PC-9 (cell line): ENCODE measurements around the gene ATP5PO. TPM values are rescaled to one million over a fixed set of nuclear protein-coding genes. Genes with fewer than 3 reads are reported as not detected.

Source experiments
- BruUV-seq: library from RNA; stranded (reverse); fragments of 400-500 nt; replicated peaks from 2 replicates; lab custom pipeline; 2021; lab: Mats Ljungman, UMichigan
- CTCF ChIA-PET: fragments of 300-600 bp; sonication (Branson Sonifier 250); formaldehyde crosslinking; loops from one replicate; lab custom pipeline; 2022; ENCODE audit warnings: antibody characterized with exemption; lab: Charles Lee
- POLR2A ChIA-PET: fragments of 300-600 bp; sonication (Branson Sonifier 250); formaldehyde crosslinking; loops from one replicate; lab custom pipeline; 2022; ENCODE audit warnings: antibody characterized with exemption; ENCODE audit not compliant: unreplicated experiment; lab: Charles Lee
- DNase-seq, 2 experiments: peaks; one replicate each; pipeline versions ENCODE4 v3.0.0 to v3.0.0-alpha.2; 2015 to 2022; ENCODE audit warnings: mixed read lengths in 1 of 2
- H2AFZ ChIP-seq: fragments of 200-600 bp; sonication (generic); 2 replicates; pipeline ENCODE4 v1.8.1; 2017; ENCODE audit warnings: antibody characterized with exemption
- H3F3A ChIP-seq: fragments of 200-600 bp; sonication (generic); 2 replicates; pipeline ENCODE4 v1.8.1; 2017; ENCODE audit warnings: antibody characterized with exemption, mild to moderate bottlenecking, low read depth; ENCODE audit not compliant: insufficient read depth
- H3K27ac ChIP-seq: fragments of 200-600 bp; sonication (generic); 2 replicates; pipeline ENCODE4 v1.6.1; 2016; ENCODE audit warnings: mixed run types
- H3K27me3 ChIP-seq: fragments of 200-600 bp; sonication (generic); 2 replicates; pipeline ENCODE4 v1.6.1; 2016; ENCODE audit warnings: low read depth, mixed run types; ENCODE audit not compliant: insufficient read depth
- H3K36me3 ChIP-seq: fragments of 200-600 bp; sonication (generic); 2 replicates; pipeline ENCODE4 v1.6.1; 2016; ENCODE audit warnings: low read depth, mixed run types
- H3K4me1 ChIP-seq: fragments of 200-600 bp; sonication (generic); replicated peaks from 2 replicates; pipeline ENCODE4 v1.6.1; 2016; ENCODE audit warnings: mixed run types; ENCODE audit not compliant: insufficient read depth
- H3K4me2 ChIP-seq: fragments of 200-600 bp; sonication (generic); 2 replicates; pipeline ENCODE4 v1.6.1; 2017; ENCODE audit warnings: mixed run types
- H3K4me3 ChIP-seq: fragments of 200-600 bp; sonication (generic); 2 replicates; pipeline ENCODE4 v1.6.1; 2016; ENCODE audit warnings: mixed run types
- H3K79me2 ChIP-seq: fragments of 200-600 bp; sonication (generic); 2 replicates; pipeline ENCODE4 v1.6.1; 2017; ENCODE audit warnings: low read depth, mixed run types
- H3K9me2 ChIP-seq: fragments of 200-600 bp; sonication (generic); 2 replicates; pipeline ENCODE4 v1.8.1; 2017; ENCODE audit warnings: mild to moderate bottlenecking; ENCODE audit not compliant: insufficient read depth
- H3K9me3 ChIP-seq: fragments of 200-600 bp; sonication (generic); 2 replicates; pipeline ENCODE4 v1.8.1; 2016; ENCODE audit warnings: low read depth; ENCODE audit not compliant: insufficient read depth
- H4K20me1 ChIP-seq: fragments of 200-600 bp; sonication (generic); 2 replicates; pipeline ENCODE4 v1.8.1; 2017; ENCODE audit not compliant: insufficient read depth
- CTCF ChIP-seq: fragments of 200-600 bp; sonication (generic); conservative IDR thresholded peaks from 2 replicates; pipeline ENCODE4 v1.6.1; 2017; ENCODE audit warnings: mixed run types, antibody characterized with exemption, mild to moderate bottlenecking, moderate library complexity
- EZH2 ChIP-seq: fragments of 200-600 bp; sonication (generic); IDR thresholded peaks from 2 replicates; pipeline ENCODE4 v1.8.0; 2017; ENCODE audit warnings: antibody characterized with exemption, low read depth
- intact Hi-C: fragments of 100-400 bp; cut with micrococcal nuclease; formaldehyde crosslinking; loops from one replicate; pipeline ENCODE4 v1.10.0; 2022; ENCODE audit not compliant: unreplicated experiment
- total RNA-seq: library from RNA; stranded (reverse); gene quantifications from 2 replicates; pipeline ENCODE4 v1.2.3, GENCODE V29; 2021

ATP5PO gene
- total RNA-seq, 1 experiment from 2014 or later: 134 TPM

- POLR2A ChIA-PET: no interaction called here
- intact Hi-C loops: no loop called here
Measured at GRCh38 chr21:33858667-33859372, 56.8 kb downstream of the ATP5PO start.

GRCh38 chr21:33857846-33858666 lies 57.5 kb downstream of the ATP5PO start:
- H3K79me2 ChIP-seq: no peaks in the 10 kb centered on the region
- peaks cover 14% of the 10 kb centered on the region for H3K4me1 ChIP-seq
- intact Hi-C loops: no loop called here
- no peaks in the 10 kb centered on the region for H3K36me3 ChIP-seq
- H3K9me2 ChIP-seq: no peaks in the 10 kb centered on the region
- ChIA-PET POLR2A (no interaction called here), CTCF (no interaction called here)
- no peak overlapping the region for H3K4me3 ChIP-seq
- H3F3A ChIP-seq: peaks cover 5% of the 10 kb centered on the region; the same call in 1 of the 2 replicates
- DNase-seq: no peak
- H3K27ac ChIP-seq: no peak overlapping the region
- BruUV-seq: no TSS peak
- no peak overlapping the region for H3K4me2 ChIP-seq
- TF ChIP-seq EZH2: no peak
- TF ChIP-seq CTCF: no peak
- no peaks in the 10 kb centered on the region for H4K20me1 ChIP-seq
- no peak overlapping the region for H2AFZ ChIP-seq
- no peaks in the 10 kb centered on the region for H3K9me3 ChIP-seq
- H3K27me3 ChIP-seq: no peaks in the 10 kb centered on the region

More at GRCh38 chr21:33858667-33859372, 56.8 kb downstream of the ATP5PO start:
- TF ChIP-seq EZH2 (no peak), CTCF (no peak)
- no peaks in the 10 kb centered on the region for H3K9me3 ChIP-seq
- H3K36me3 ChIP-seq: no peaks in the 10 kb centered on the region
- DNase-seq: no peak
- no peak overlapping the region for H3K4me2 ChIP-seq
- H3K4me1 ChIP-seq: peaks cover 12% of the 10 kb centered on the region
- H4K20me1 ChIP-seq: no peaks in the 10 kb centered on the region
- peaks cover 5% of the 10 kb centered on the region; the same call in 1 of the 2 replicates for H3F3A ChIP-seq
- CTCF ChIA-PET: no interaction called here
- H3K27me3 ChIP-seq: no peaks in the 10 kb centered on the region
- no peaks in the 10 kb centered on the region for H3K9me2 ChIP-seq
- no TSS peak for BruUV-seq
- H2AFZ ChIP-seq: no peak overlapping the region
- no peaks in the 10 kb centered on the region for H3K79me2 ChIP-seq
- no peak overlapping the region for H3K4me3 ChIP-seq
- H3K27ac ChIP-seq: no peak overlapping the region

GRCh38 chr21:33856893-33857527 lies 58.6 kb downstream of the ATP5PO start:
- ChIA-PET POLR2A (no interaction called here), CTCF (no interaction called here)
- no peaks in the 10 kb centered on the region for H3K27me3 ChIP-seq
- intact Hi-C loops: no loop called here
- H3K36me3 ChIP-seq: no peaks in the 10 kb centered on the region
- peaks cover 5% of the 10 kb centered on the region; the same call in 1 of the 2 replicates for H3F3A ChIP-seq
- H3K9me2 ChIP-seq: no peaks in the 10 kb centered on the region
- peaks cover 14% of the 10 kb centered on the region for H3K4me1 ChIP-seq
- H3K27ac ChIP-seq: no peak overlapping the region
- TF ChIP-seq EZH2 (no peak), CTCF (no peak)
- no peaks in the 10 kb centered on the region for H3K9me3 ChIP-seq
- no peak for DNase-seq
- H4K20me1 ChIP-seq: no peaks in the 10 kb centered on the region
- no peaks in the 10 kb centered on the region for H3K79me2 ChIP-seq
- BruUV-seq: no TSS peak
- H2AFZ ChIP-seq: no peak overlapping the region
- no peak overlapping the region for H3K4me3 ChIP-seq
- H3K4me2 ChIP-seq: no peak overlapping the region
